Muscle layer of duodenum (tissue), 2 donors: ENCODE measurements around the gene SLC43A1.
"Not testable (repeated sequence)": the region's sequence is repeated elsewhere in the genome, so short reads cannot be mapped to it uniquely, and the experiment has no call there.

ENCODE experiments used
- H3K27ac ChIP-seq: one replicate; pipeline ENCODE4 v1.7.0; 2013; ENCODE audit warnings: mild to moderate bottlenecking, low read length
- H3K27me3 ChIP-seq: one replicate; pipeline ENCODE4 v1.7.0; 2013; ENCODE audit warnings: low read depth, mild to moderate bottlenecking, control low read depth, low read length
- H3K36me3 ChIP-seq, 2 donors: one replicate each; pipeline ENCODE4 v1.7.0; 2013; ENCODE audit warnings: low read length in 2 of 2, control low read depth in 1 of 2, mild to moderate bottlenecking in 1 of 2; ENCODE audit not compliant: insufficient read depth in 2 of 2, control insufficient read depth in 1 of 2
- H3K4me1 ChIP-seq, 2 donors: one replicate each; pipeline ENCODE4 v1.7.0; 2013; ENCODE audit warnings: low read length in 2 of 2, mild to moderate bottlenecking in 2 of 2, control low read depth in 1 of 2, moderate library complexity in 1 of 2; ENCODE audit not compliant: insufficient read depth in 2 of 2, control insufficient read depth in 1 of 2
- H3K4me3 ChIP-seq, 2 donors: one replicate each; pipeline ENCODE4 v1.7.0; 2013; ENCODE audit warnings: low read length in 2 of 2, low read depth in 1 of 2, mild to moderate bottlenecking in 1 of 2
- H3K9me3 ChIP-seq, 2 donors: one replicate each; pipeline ENCODE4 v1.7.0; 2013; ENCODE audit warnings: low read length in 2 of 2, control low read depth in 1 of 2, mild to moderate bottlenecking in 1 of 2; ENCODE audit not compliant: control insufficient read depth in 1 of 2
- donor health status: healthy.

Gene SLC43A1

GRCh38 chr11:57456960-57457642 lies 58.4 kb downstream of the SLC43A1 start:
- Histone ChIP-seq H3K36me3 (no peaks in the 10 kb centered on the region), H3K9me3 (no peaks in the 10 kb centered on the region), H3K27ac (no peak overlapping the region), H3K4me3 (peak overlapping the region in 1 of 2 donors; percentile 14), H3K27me3 (peaks cover 21% of the 10 kb centered on the region), H3K4me1 (peaks cover 0 to 35% of the 10 kb centered on the region in 2 donors)

- H3K4me1 ChIP-seq = peaks cover 0 to 14% of the 10 kb centered on the region in 2 donors
- H3K9me3 ChIP-seq = no peaks in the 10 kb centered on the region
- no peaks in the 10 kb centered on the region for H3K36me3 ChIP-seq
- H3K27ac ChIP-seq = no peak overlapping the region
- H3K27me3 ChIP-seq = peaks cover 6% of the 10 kb centered on the region
- H3K4me3 ChIP-seq = no peak overlapping the region
Observed at GRCh38 chr11:57453543-57454177, 61.8 kb downstream of the SLC43A1 start.

- no peaks in the 10 kb centered on the region for H3K36me3 ChIP-seq
- H3K27me3 ChIP-seq = no peaks in the 10 kb centered on the region
- no peak overlapping the region for H3K27ac ChIP-seq
- no peaks in the 10 kb centered on the region for H3K4me1 ChIP-seq
- no peaks in the 10 kb centered on the region for H3K9me3 ChIP-seq
- H3K4me3 ChIP-seq = no peak overlapping the region
Observed at GRCh38 chr11:57446055-57446454, 69.4 kb downstream of the SLC43A1 start.

GRCh38 chr11:57445122-57445394 lies 70.4 kb downstream of the SLC43A1 start:
- H3K4me1 ChIP-seq, H3K27ac ChIP-seq, H3K27me3 ChIP-seq, H3K9me3 ChIP-seq, H3K4me3 ChIP-seq, H3K36me3 ChIP-seq: not testable (repeated sequence)

GRCh38 chr11:57444362-57445121 lies 71.0 kb downstream of the SLC43A1 start:
- H3K4me3 ChIP-seq = no peak overlapping the region
- H3K27ac ChIP-seq = no peak overlapping the region
- H3K9me3 ChIP-seq = no peaks in the 10 kb centered on the region
- no peaks in the 10 kb centered on the region for H3K36me3 ChIP-seq
- no peaks in the 10 kb centered on the region for H3K4me1 ChIP-seq
- H3K27me3 ChIP-seq = no peaks in the 10 kb centered on the region

- no peak overlapping the region for H3K27ac ChIP-seq
- H3K4me1 ChIP-seq = no peaks in the 10 kb centered on the region
- H3K36me3 ChIP-seq = no peaks in the 10 kb centered on the region
- H3K9me3 ChIP-seq = no peaks in the 10 kb centered on the region
- no peak overlapping the region for H3K4me3 ChIP-seq
- H3K27me3 ChIP-seq = no peaks in the 10 kb centered on the region
Observed at GRCh38 chr11:57440744-57441414, 74.6 kb downstream of the SLC43A1 start.

GRCh38 chr11:57439786-57440185 lies 75.7 kb downstream of the SLC43A1 start:
- H3K4me3 ChIP-seq = no peak overlapping the region
- H3K9me3 ChIP-seq = no peaks in the 10 kb centered on the region
- H3K27ac ChIP-seq = no peak overlapping the region
- H3K36me3 ChIP-seq = no peaks in the 10 kb centered on the region
- no peaks in the 10 kb centered on the region for H3K27me3 ChIP-seq
- peaks cover 0 to 4% of the 10 kb centered on the region in 2 donors for H3K4me1 ChIP-seq

- Histone ChIP-seq H3K27ac (no peak overlapping the region), H3K4me3 (no peak overlapping the region), H3K9me3 (no peaks in the 10 kb centered on the region), H3K27me3 (no peaks in the 10 kb centered on the region), H3K36me3 (no peaks in the 10 kb centered on the region), H3K4me1 (peaks cover 0 to 5% of the 10 kb centered on the region in 2 donors)
Observed at GRCh38 chr11:57438345-57439285, 76.9 kb downstream of the SLC43A1 start.

GRCh38 chr11:57436031-57436430 lies 79.5 kb downstream of the SLC43A1 start:
- peaks cover 0 to 5% of the 10 kb centered on the region in 2 donors for H3K4me1 ChIP-seq
- H3K27ac ChIP-seq = no peak overlapping the region
- no peaks in the 10 kb centered on the region for H3K9me3 ChIP-seq
- no peak overlapping the region for H3K4me3 ChIP-seq
- no peaks in the 10 kb centered on the region for H3K27me3 ChIP-seq
- H3K36me3 ChIP-seq = no peaks in the 10 kb centered on the region

GRCh38 chr11:57434640-57435546 lies 80.6 kb downstream of the SLC43A1 start:
- H3K4me3 ChIP-seq = no peak overlapping the region
- no peaks in the 10 kb centered on the region for H3K9me3 ChIP-seq
- no peaks in the 10 kb centered on the region for H3K27me3 ChIP-seq
- peaks cover 0 to 5% of the 10 kb centered on the region in 2 donors for H3K4me1 ChIP-seq
- H3K36me3 ChIP-seq = no peaks in the 10 kb centered on the region
- no peak overlapping the region for H3K27ac ChIP-seq
